Panc1 (cell line): ENCODE measurements around the gene CLSTN2.

Source experiments
- CTCF ChIP-seq: fragments of 450-650 bp; IDR thresholded peaks from 2 replicates; pipeline ENCODE4 v1.5.1; 2017; ENCODE audit warnings: mild to moderate bottlenecking
- POLR2AphosphoS5 ChIP-seq: IDR thresholded peaks from 2 replicates; pipeline ENCODE4 v1.6.1; 2012; ENCODE audit warnings: mild to moderate bottlenecking, low read depth, low read length, moderate library complexity
- REST ChIP-seq, 2 experiments: IDR thresholded peaks; 2 replicates each; pipeline ENCODE4 v1.6.1; 2011 to 2012; ENCODE audit warnings: low read depth in 2 of 2, control low read depth in 1 of 2, low read length in 1 of 2, mild to moderate bottlenecking in 1 of 2, moderate library complexity in 1 of 2; ENCODE audit not compliant: insufficient read depth in 1 of 2
- SIN3A ChIP-seq: IDR thresholded peaks from 2 replicates; pipeline ENCODE4 v1.6.1; 2012; ENCODE audit warnings: low read depth, mild to moderate bottlenecking, low read length, moderate library complexity, borderline replicate concordance; ENCODE audit not compliant: insufficient read depth
- TCF7L2 ChIP-seq: IDR thresholded peaks from 2 replicates; pipeline ENCODE4 v1.6.1; 2011; ENCODE audit warnings: mild to moderate bottlenecking, low read depth, low read length, inconsistent platforms

- no peak for TF ChIP-seq CTCF
- TF ChIP-seq REST (IDR thresholded peaks at IDR 0.05; ENCODE audit: insufficient read depth in 1 of 2, low read depth in 2 of 2, low read length in 1 of 2), result no peak
- TF ChIP-seq POLR2AphosphoS5, result no peak
- TF ChIP-seq SIN3A, result no peak
- no peak for TF ChIP-seq TCF7L2
These were observed 316.0 kb downstream of the CLSTN2 start for GRCh38 chr3:140250945-140251344.
